Loucy (cell line): ENCODE results near the gene MISP3.
"Not testable (repeated sequence)": the region's sequence is repeated elsewhere in the genome, so short reads cannot be mapped to it uniquely, and the experiment has no call there.

ENCODE experiments used
- H2AFZ ChIP-seq: fragments of 200-600 bp; sonication (generic); 2 replicates; pipeline ENCODE4 v1.6.0; 2016; ENCODE audit warnings: antibody characterized with exemption, mild to moderate bottlenecking, low read length, moderate library complexity
- H3F3A ChIP-seq: fragments of 200-600 bp; 2 replicates; pipeline ENCODE4 v1.6.0; 2016; ENCODE audit warnings: antibody characterized with exemption, low read depth, mild to moderate bottlenecking
- H3K27me3 ChIP-seq: fragments of 200-600 bp; sonication (generic); 2 replicates; pipeline ENCODE4 v1.6.1; 2014; ENCODE audit warnings: low read length, mild to moderate bottlenecking; ENCODE audit not compliant: insufficient read depth, poor library complexity, severe bottlenecking
- H3K36me3 ChIP-seq: fragments of 200-600 bp; sonication (generic); 2 replicates; pipeline ENCODE4 v1.6.1; 2016; ENCODE audit warnings: low read length; ENCODE audit not compliant: insufficient read depth
- H3K4me1 ChIP-seq: fragments of 200-600 bp; sonication (generic); 2 replicates; pipeline ENCODE4 v1.5.1; 2014; ENCODE audit warnings: low read length, mild to moderate bottlenecking; ENCODE audit not compliant: insufficient read depth, poor library complexity, severe bottlenecking
- H3K4me2 ChIP-seq: fragments of 200-600 bp; sonication (generic); 2 replicates; pipeline ENCODE4 v1.6.0; 2014; ENCODE audit warnings: antibody characterized with exemption, low read length, low read depth, mild to moderate bottlenecking; ENCODE audit not compliant: poor library complexity, severe bottlenecking
- H3K4me3 ChIP-seq: fragments of 200-600 bp; sonication (generic); 2 replicates; pipeline ENCODE4 v1.5.1; 2014; ENCODE audit warnings: low read length, mild to moderate bottlenecking, mixed read lengths; ENCODE audit not compliant: poor library complexity, severe bottlenecking
- H3K79me2 ChIP-seq: fragments of 200-600 bp; sonication (generic); 2 replicates; pipeline ENCODE4 v1.6.1; 2014; ENCODE audit warnings: low read length; ENCODE audit not compliant: insufficient read depth
- H3K9ac ChIP-seq: fragments of 200-600 bp; sonication (generic); 2 replicates; pipeline ENCODE4 v1.6.0; 2014; ENCODE audit warnings: mild to moderate bottlenecking, low read depth, low read length, moderate library complexity; ENCODE audit not compliant: poor library complexity, severe bottlenecking
- H3K9me2 ChIP-seq: fragments of 200-600 bp; sonication (generic); replicated peaks from 2 replicates; pipeline ENCODE4 v1.6.1; 2016; ENCODE audit warnings: low read depth, low read length, mixed read lengths
- H3K9me3 ChIP-seq: fragments of 200-600 bp; sonication (generic); 2 replicates; pipeline ENCODE4 v1.6.1; 2014; ENCODE audit warnings: mild to moderate bottlenecking, antibody characterized with exemption, low read length, low read depth; ENCODE audit not compliant: insufficient read depth
- H4K20me1 ChIP-seq: fragments of 200-600 bp; sonication (generic); 2 replicates; pipeline ENCODE4 v1.6.0; 2014; ENCODE audit warnings: antibody characterized with exemption, low read length, mild to moderate bottlenecking; ENCODE audit not compliant: insufficient read depth, poor library complexity, severe bottlenecking
- CTCF ChIP-seq: fragments of 200-600 bp; sonication (generic); conservative IDR thresholded peaks from 2 replicates; pipeline ENCODE4 v1.5.1; 2014; ENCODE audit warnings: mild to moderate bottlenecking, antibody characterized with exemption, low read length
- EZH2phosphoT487 ChIP-seq: fragments of 200-600 bp; IDR thresholded peaks from 2 replicates; pipeline ENCODE4 v1.6.1; 2018; ENCODE audit warnings: antibody characterized with exemption, mild to moderate bottlenecking, moderate library complexity, borderline replicate concordance

Gene MISP3

GRCh38 chr19:14031719-14032480 is 40.7 kb upstream of the MISP3 start, which contains the start of gene IL27RA:
Gene IL27RA, plus strand, starts transcription at chr19:14031762. Its CDS starts 111 bp downstream, at chr19:14031873.
- Histone ChIP-seq H3K79me2 (peaks cover 10% of the 10 kb centered on the region; the same call in 1 of the 2 replicates), H3K4me2 (peak within 1 kb of the TSS; percentile 74), H3K9ac (peak within 1 kb of the TSS; percentile 78), H3K9me2 (no peaks in the 10 kb centered on the region), H3K4me3 (peak within 1 kb of the TSS; percentile 76), H2AFZ (peak within 1 kb of the TSS; percentile 93), H4K20me1 (no peaks in the 10 kb centered on the region), H3K4me1 (peaks cover 5% of the 10 kb centered on the region), H3K36me3 (no peaks in the 10 kb centered on the region), H3F3A (peaks cover 7% of the 10 kb centered on the region; the same call in 1 of the 2 replicates), H3K9me3 (no peaks in the 10 kb centered on the region), H3K27me3 (no peaks in the 10 kb centered on the region)
- TF ChIP-seq EZH2phosphoT487 (no peak), CTCF (peak; percentile 78)

- TF ChIP-seq CTCF (no peak), EZH2phosphoT487 (no peak)
- Histone ChIP-seq H3K4me1 (peaks cover 5% of the 10 kb centered on the region), H3K4me2 (no peak overlapping the region), H3F3A (peaks cover 7% of the 10 kb centered on the region; the same call in 1 of the 2 replicates), H2AFZ (no peak overlapping the region), H3K9me2 (no peaks in the 10 kb centered on the region), H3K27me3 (no peaks in the 10 kb centered on the region), H3K4me3 (no peak overlapping the region), H4K20me1 (no peaks in the 10 kb centered on the region), H3K9me3 (no peaks in the 10 kb centered on the region), H3K36me3 (no peaks in the 10 kb centered on the region), H3K79me2 (peaks cover 10% of the 10 kb centered on the region; the same call in 1 of the 2 replicates), H3K9ac (no peak overlapping the region)
Measured at GRCh38 chr19:14033946-14034345, 38.6 kb upstream of the MISP3 start.

GRCh38 chr19:14035159-14035558 is 37.4 kb upstream of the MISP3 start:
- H3K4me2 ChIP-seq, H3K4me3 ChIP-seq, H3K27me3 ChIP-seq, H3K36me3 ChIP-seq, H3K9me2 ChIP-seq, H3K9me3 ChIP-seq, H3K4me1 ChIP-seq, H3K79me2 ChIP-seq, H4K20me1 ChIP-seq, H3K9ac ChIP-seq, H3F3A ChIP-seq, H2AFZ ChIP-seq: not testable (repeated sequence)

- Histone ChIP-seq H2AFZ (no peak overlapping the region), H4K20me1 (no peaks in the 10 kb centered on the region), H3K9me3 (no peaks in the 10 kb centered on the region), H3K9ac (no peak overlapping the region), H3K79me2 (peaks cover 10% of the 10 kb centered on the region; the same call in 1 of the 2 replicates), H3K27me3 (no peaks in the 10 kb centered on the region), H3F3A (peaks cover 2% of the 10 kb centered on the region; the same call in 1 of the 2 replicates), H3K4me3 (no peak overlapping the region), H3K9me2 (no peaks in the 10 kb centered on the region), H3K36me3 (no peaks in the 10 kb centered on the region), H3K4me1 (peaks cover 5% of the 10 kb centered on the region), H3K4me2 (no peak overlapping the region)
- TF ChIP-seq CTCF (no peak), EZH2phosphoT487 (no peak)
Measured at GRCh38 chr19:14035706-14036105, 36.9 kb upstream of the MISP3 start.
